AG04450 (cell line): ENCODE data around the gene DHX15. TPM values are rescaled to one million over a fixed set of nuclear protein-coding genes. Genes with fewer than 3 reads are reported as not detected.

ENCODE experiments used
- CTCF ChIA-PET: fragments of 300-600, 350-600 bp; formaldehyde crosslinking; extraction: SDS; loops from one replicate; lab custom pipeline; 2022; ENCODE audit warnings: antibody characterized with exemption, inconsistent platforms; lab: Charles Lee
- POLR2A ChIA-PET: fragments of 350-600 bp; formaldehyde crosslinking; extraction: SDS; loops from one replicate; lab custom pipeline; 2021; ENCODE audit warnings: antibody characterized with exemption, inconsistent platforms; lab: Yijun Ruan, JAX
- DNase-seq: peaks from one replicate; pipeline ENCODE4 v3.0.0-alpha.2; 2011; ENCODE audit warnings: low read depth, low spot score
- H3K27ac ChIP-seq: one replicate; pipeline ENCODE4 v1.5.1; 2012; ENCODE audit warnings: low read depth, low read length, control low read depth
- H3K27me3 ChIP-seq: one replicate; pipeline ENCODE4 v1.6.0; 2012; ENCODE audit warnings: low read length; ENCODE audit not compliant: control insufficient read depth, insufficient read depth
- H3K4me3 ChIP-seq: 2 replicates; pipeline ENCODE4 v1.5.1; 2011; ENCODE audit warnings: mild to moderate bottlenecking, low read depth, low read length, control low read depth
- H3K9me3 ChIP-seq: 2 replicates; pipeline ENCODE4 v1.5.1; 2012; ENCODE audit warnings: low read length; ENCODE audit not compliant: control insufficient read depth, insufficient read depth
- CTCF ChIP-seq: IDR thresholded peaks from 2 replicates; pipeline ENCODE4 v1.5.1; 2011; ENCODE audit warnings: low read depth, low read length, control low read depth, inconsistent platforms
- polyA plus RNA-seq: library from polyadenylated mRNA; depleted of rRNA; stranded (reverse); fragments of >200 nt; gene quantifications from 2 replicates; pipeline ENCODE4 v1.2.3, GENCODE V29; 2011

Gene DHX15
- polyA plus RNA-seq, 1 experiment: 158 TPM

- no peak overlapping the region for H3K27ac ChIP-seq
- TF ChIP-seq CTCF: no peak
- CTCF ChIA-PET: interaction anchor here (0.6 to 1.4 kb wide), 2 partner anchors 18 to 57 kb away, joined by 3 to 7 read pairs; no protein-coding TSS in a partner anchor
- POLR2A ChIA-PET: no interaction called here
- no peak overlapping the region for H3K4me3 ChIP-seq
- no peaks in the 10 kb centered on the region for H3K9me3 ChIP-seq
- DNase-seq: no peak
- H3K27me3 ChIP-seq: no peaks in the 10 kb centered on the region
Measured at GRCh38 chr4:24569662-24570061, 14.7 kb downstream of the DHX15 start.

GRCh38 chr4:24568425-24568824 is 15.9 kb downstream of the DHX15 start:
- CTCF ChIA-PET: interaction anchor here (0.6 to 3.1 kb wide), 4 partner anchors 17 to 442 kb away, joined by 3 to 12 read pairs (median 4); no protein-coding TSS in a partner anchor
- TF ChIP-seq CTCF: no peak
- H3K9me3 ChIP-seq: no peaks in the 10 kb centered on the region
- H3K4me3 ChIP-seq: no peak overlapping the region
- POLR2A ChIA-PET: no interaction called here
- no peak overlapping the region for H3K27ac ChIP-seq
- no peak for DNase-seq
- H3K27me3 ChIP-seq: no peaks in the 10 kb centered on the region

- TF ChIP-seq CTCF: no peak
- POLR2A ChIA-PET: no interaction called here
- CTCF ChIA-PET: no interaction called here
- no peaks in the 10 kb centered on the region for H3K9me3 ChIP-seq
- no peak overlapping the region for H3K4me3 ChIP-seq
- no peak for DNase-seq
- H3K27ac ChIP-seq: no peak overlapping the region
- no peaks in the 10 kb centered on the region for H3K27me3 ChIP-seq
Measured at GRCh38 chr4:24565054-24565453, 19.3 kb downstream of the DHX15 start.

- Histone ChIP-seq H3K9me3 (no peaks in the 10 kb centered on the region), H3K27me3 (no peaks in the 10 kb centered on the region), H3K27ac (no peak overlapping the region), H3K4me3 (no peak overlapping the region)
- no peak for DNase-seq
- POLR2A ChIA-PET: no interaction called here
- TF ChIP-seq CTCF: no peak
- CTCF ChIA-PET: no interaction called here
Measured at GRCh38 chr4:24564488-24564887, 19.9 kb downstream of the DHX15 start.

- ChIA-PET CTCF (interaction anchor here (0.7 to 2.8 kb wide), 2 partner anchors 11 to 88 kb away, joined by 3 to 16 read pairs; no protein-coding TSS in a partner anchor), POLR2A (interaction anchor here (1.2 kb wide), 1 partner anchor 23 kb away, joined by 4 read pairs; the partner anchor contains the start of gene DHX15)
- Histone ChIP-seq H3K27me3 (no peaks in the 10 kb centered on the region), H3K4me3 (no peak overlapping the region), H3K9me3 (no peaks in the 10 kb centered on the region), H3K27ac (no peak overlapping the region)
- DNase-seq: no peak
- no peak for TF ChIP-seq CTCF
Measured at GRCh38 chr4:24561438-24562139, 22.8 kb downstream of the DHX15 start.
